ENCODE data around the gene SIRT5.

GRCh38 chr6:13572240-13572639 lies 2.2 kb upstream of the SIRT5 start:
- TF ChIP-seq, protein P1, sequence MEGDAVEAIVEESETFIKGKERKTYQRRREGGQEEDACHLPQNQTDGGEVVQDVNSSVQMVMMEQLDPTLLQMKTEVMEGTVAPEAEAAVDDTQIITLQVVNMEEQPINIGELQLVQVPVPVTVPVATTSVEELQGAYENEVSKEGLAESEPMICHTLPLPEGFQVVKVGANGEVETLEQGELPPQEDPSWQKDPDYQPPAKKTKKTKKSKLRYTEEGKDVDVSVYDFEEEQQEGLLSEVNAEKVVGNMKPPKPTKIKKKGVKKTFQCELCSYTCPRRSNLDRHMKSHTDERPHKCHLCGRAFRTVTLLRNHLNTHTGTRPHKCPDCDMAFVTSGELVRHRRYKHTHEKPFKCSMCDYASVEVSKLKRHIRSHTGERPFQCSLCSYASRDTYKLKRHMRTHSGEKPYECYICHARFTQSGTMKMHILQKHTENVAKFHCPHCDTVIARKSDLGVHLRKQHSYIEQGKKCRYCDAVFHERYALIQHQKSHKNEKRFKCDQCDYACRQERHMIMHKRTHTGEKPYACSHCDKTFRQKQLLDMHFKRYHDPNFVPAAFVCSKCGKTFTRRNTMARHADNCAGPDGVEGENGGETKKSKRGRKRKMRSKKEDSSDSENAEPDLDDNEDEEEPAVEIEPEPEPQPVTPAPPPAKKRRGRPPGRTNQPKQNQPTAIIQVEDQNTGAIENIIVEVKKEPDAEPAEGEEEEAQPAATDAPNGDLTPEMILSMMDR (conservative IDR thresholded peaks at IDR 0.05; ENCODE audit: low read depth in 2 of 2), result no peak
- TF ChIP-seq CREB1 (CRISPR knock-in tag; IDR thresholded peaks at IDR 0.05; ENCODE audit: low read depth), result no peak
- no peak for TF ChIP-seq POLR2AphosphoS5 (IDR thresholded peaks at IDR 0.05; ENCODE audit: low read depth)
- TF ChIP-seq REST (IDR thresholded peaks at IDR 0.05; ENCODE audit: unreplicated experiment), result no peak
- no peak for TF ChIP-seq JUNB (IDR thresholded peaks at IDR 0.05; ENCODE audit: unreplicated experiment)
- no peak for TF ChIP-seq EZH2 (IDR thresholded peaks at IDR 0.05; ENCODE audit: low read depth, unreplicated experiment)

All from GM23338 (cell line).